Measurements from ENCODE around the gene MAPK8IP2. TPM values are rescaled to one million over a fixed set of nuclear protein-coding genes. Genes with fewer than 3 reads are reported as not detected.

Gene MAPK8IP2
- total and polyA plus RNA-seq, 2 of the 4 experiments (the other 2 are of a cell fraction), result under 0.01 to 0.14 TPM

DNA sequence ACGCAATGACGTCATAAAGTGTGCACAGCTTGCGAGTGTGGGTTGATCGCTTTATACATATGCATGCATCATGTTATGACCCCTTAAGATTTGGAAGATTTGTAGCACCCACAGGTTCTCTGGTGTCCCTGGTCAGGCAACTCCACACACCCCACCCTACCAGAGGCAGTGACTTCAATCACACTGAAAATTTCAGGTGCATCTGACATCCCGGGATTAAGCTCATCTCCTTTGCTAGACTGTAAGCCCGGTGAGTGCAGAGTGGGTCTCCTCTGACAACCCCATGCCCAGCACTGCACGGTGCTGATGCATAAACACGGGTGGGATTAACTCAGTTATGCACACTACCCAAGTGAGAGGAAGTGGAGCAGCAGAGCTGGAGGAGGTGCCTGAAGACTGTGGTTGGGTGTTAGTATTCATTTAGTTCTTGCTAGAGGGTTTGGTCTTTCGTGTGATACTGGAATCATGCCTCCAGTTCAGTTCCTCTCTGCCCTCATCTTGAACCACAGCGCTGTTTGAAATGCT lies 20.8 kb downstream of the MAPK8IP2 start:
- no peak overlapping the region for H2AK9ac ChIP-seq (replicated peaks; ENCODE audit: low read depth, low read length, poor library complexity)
- intact Hi-C loops (cut with micrococcal nuclease), result loop anchor here (5.0 kb wide), 2 partner anchors 44 to 71 kb away; partner anchors contain the start of gene CPT1B

More for the DNA sequence above, 20.8 kb downstream of the MAPK8IP2 start:
- no peak overlapping the region for H3K9ac ChIP-seq (ENCODE audit: low read depth, low read length)
- no peak overlapping the region for H3K18ac ChIP-seq (ENCODE audit: low read depth, low read length)
- H2BK15ac ChIP-seq (ENCODE audit: low read depth, low read length), result no peak overlapping the region
- no peak overlapping the region for H2BK120ac ChIP-seq (ENCODE audit: low read depth, low read length)
- BruUV-seq (replicated peaks), result no TSS peak
- H4K8ac ChIP-seq (ENCODE audit: low read depth in 2 of 2, low read length in 2 of 2), result no peak overlapping the region
- WGBS, 2 experiments (ENCODE audit: extremely low coverage in 2 of 2, insufficient read length in 1 of 2), result 40% methylated on average over 2 of the region's 10 CpGs; no CpG with 5 or more reads in 1 of the 2 experiments
- peaks cover 2% of the 10 kb centered on the region; the same call in 1 of the 2 replicates for H3K27me3 ChIP-seq (ENCODE audit: control insufficient read depth, insufficient read depth, low read length)
- no peak overlapping the region for H4K5ac ChIP-seq (ENCODE audit: low read depth, low read length)
- H3K36me3 ChIP-seq (ENCODE audit: control insufficient read depth, insufficient read depth, low read length), result peaks cover 2% of the 10 kb centered on the region; the same call in 1 of the 2 replicates
- no peak for DNase-seq
- no peak overlapping the region for H2AK5ac ChIP-seq (ENCODE audit: low read depth, low read length)
- no peak overlapping the region for H2BK5ac ChIP-seq (ENCODE audit: low read depth, low read length, poor library complexity, severe bottlenecking)
- H3K27ac ChIP-seq (ENCODE audit: insufficient read depth, low read length), result no peak overlapping the region
- no peak overlapping the region for H3K4ac ChIP-seq (ENCODE audit: low read depth, low read length)
- in situ Hi-C loops (cut with MboI; ENCODE audit: low sequenced_read_pairs) (no loop called here), dilution Hi-C loops (cut with HindIII; ENCODE audit: low sequenced_read_pairs, unreplicated experiment) (no loop called here)
- CTCF ChIA-PET, result no interaction called here
- H4K91ac ChIP-seq (ENCODE audit: insufficient read depth, low read depth, low read length), result no peak overlapping the region
- H4K20me1 ChIP-seq (ENCODE audit: insufficient read depth, low read length), result peaks cover 5% of the 10 kb centered on the region
- no peak overlapping the region for H3K56ac ChIP-seq (ENCODE audit: extremely low read depth, insufficient read depth, low read length)
- no peak overlapping the region for H3K14ac ChIP-seq (replicated peaks; ENCODE audit: low read depth, low read length)
- H3K4me1 ChIP-seq (ENCODE audit: control insufficient read depth, insufficient read depth, low read length), result peaks cover 7% of the 10 kb centered on the region; the same call in 1 of the 2 replicates
- POLR2A ChIA-PET (ENCODE audit: unreplicated experiment), result no interaction called here
- no peak overlapping the region for H2AFZ ChIP-seq (replicated peaks; ENCODE audit: low read length, poor library complexity)
- H3K9me3 ChIP-seq (ENCODE audit: control insufficient read depth, insufficient read depth, low read length), result no peaks in the 10 kb centered on the region
- no peak overlapping the region for H3K4me3 ChIP-seq (ENCODE audit: insufficient read depth, low read depth, low read length)
- peak; percentile 25; the same call in 1 of the 2 replicates for ATAC-seq (ENCODE audit: low read depth)
- H3K9me1 ChIP-seq (ENCODE audit: insufficient read depth, low read length), result 0 out of 2 replicates have a peak, but pooled peaks cover 3% of the 10 kb centered on the region
- H2BK20ac ChIP-seq (ENCODE audit: low read depth, low read length), result no peak overlapping the region
- peaks cover 0 to 3% of the 10 kb centered on the region in 2 experiments; a peak in 1 of 4 replicates for H3K79me1 ChIP-seq (ENCODE audit: low read depth in 1 of 2, low read length in 2 of 2)
- peak overlapping the region; percentile 61 for H3K4me2 ChIP-seq (ENCODE audit: low read depth, low read length)
- H3K23ac ChIP-seq (ENCODE audit: low read depth, low read length), result 0 out of 2 replicates have a peak overlapping the region, but pooled peaks have one; percentile 53
- TF ChIP-seq CEBPB (IDR thresholded peaks at IDR 0.05; ENCODE audit: low read depth, low read length) (no peak), SMC3 (IDR thresholded peaks at IDR 0.05; ENCODE audit: low read depth, low read length) (no peak), POLR2A (IDR thresholded peaks at IDR 0.05; ENCODE audit: low read depth, low read length) (no peak), RFX5 (IDR thresholded peaks at IDR 0.05; ENCODE audit: low read depth, low read length) (no peak), RCOR1 (IDR thresholded peaks at IDR 0.05; ENCODE audit: insufficient replicate concordance, low read length) (no peak), BHLHE40 (IDR thresholded peaks at IDR 0.05; ENCODE audit: low read depth, low read length) (no peak)
- TF ChIP-seq, protein P1, sequence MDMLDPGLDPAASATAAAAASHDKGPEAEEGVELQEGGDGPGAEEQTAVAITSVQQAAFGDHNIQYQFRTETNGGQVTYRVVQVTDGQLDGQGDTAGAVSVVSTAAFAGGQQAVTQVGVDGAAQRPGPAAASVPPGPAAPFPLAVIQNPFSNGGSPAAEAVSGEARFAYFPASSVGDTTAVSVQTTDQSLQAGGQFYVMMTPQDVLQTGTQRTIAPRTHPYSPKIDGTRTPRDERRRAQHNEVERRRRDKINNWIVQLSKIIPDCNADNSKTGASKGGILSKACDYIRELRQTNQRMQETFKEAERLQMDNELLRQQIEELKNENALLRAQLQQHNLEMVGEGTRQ (IDR thresholded peaks at IDR 0.05; ENCODE audit: low read depth, low read length), result no peak
